Naive thymus-derived CD8-positive, alpha-beta T cell (primary cell): ENCODE data around the gene ZNF276. TPM values are rescaled to one million over a fixed set of nuclear protein-coding genes. Genes with fewer than 3 reads are reported as not detected.

Experiments used
- ATAC-seq, 2 donors: fragments of 150-1000 bp; cut with Tn5 transposase in 1 of 2; sonication (Bioruptor Pico), chemical (Tn5 transposase) in 1 of 2; 1 replicate in 1 of 2; 2 replicates in 1 of 2; pipeline ENCODE4 v1.10.0; 2021; ENCODE audit warnings: mild to moderate bottlenecking in 2 of 2, moderate library complexity in 2 of 2
- POLR2A ChIA-PET: fragments of 350-600 bp; sonication (Branson Sonifier 250); formaldehyde crosslinking; loops from one replicate; lab custom pipeline; 2021; ENCODE audit warnings: antibody characterized with exemption; lab: Charles Lee
- DNase-seq, 10 donors: peaks; one replicate each; pipeline versions ENCODE4 v3.0.0 to v3.0.0-alpha.2; 2020 to 2022
- H3K27ac Mint-ChIP-seq, 10 donors: one replicate each; pipeline ENCODE4 v1.8.0; 2020 to 2022; ENCODE audit warnings: mild to moderate bottlenecking in 10 of 10, mixed read lengths in 10 of 10, moderate library complexity in 4 of 10, inconsistent platforms in 1 of 10
- H3K27me3 Mint-ChIP-seq, 5 donors: one replicate each; pipeline ENCODE4 v1.8.0; 2021 to 2022; ENCODE audit warnings: mixed read lengths in 5 of 5
- H3K36me3 Mint-ChIP-seq, 3 donors: one replicate each; pipeline ENCODE4 v1.8.0; 2020 to 2022; ENCODE audit warnings: mixed read lengths in 3 of 3, mild to moderate bottlenecking in 2 of 3, inconsistent platforms in 1 of 3
- H3K4me1 Mint-ChIP-seq, 4 donors: one replicate each; pipeline ENCODE4 v1.8.0; 2021 to 2022; ENCODE audit warnings: mixed read lengths in 4 of 4
- H3K4me3 Mint-ChIP-seq, 10 donors: one replicate each; pipeline ENCODE4 v1.8.0; 2020 to 2022; ENCODE audit warnings: mild to moderate bottlenecking in 10 of 10, mixed read lengths in 10 of 10, moderate library complexity in 6 of 10, inconsistent platforms in 1 of 10
- H3K9me3 Mint-ChIP-seq, 9 donors: one replicate each; pipeline ENCODE4 v1.8.0; 2020 to 2022; ENCODE audit warnings: mixed read lengths in 9 of 9, mild to moderate bottlenecking in 3 of 9, inconsistent platforms in 1 of 9, moderate library complexity in 1 of 9
- polyA plus RNA-seq, 3 donors: library from polyadenylated mRNA; unstranded; fragments of 300-500 nt; fragmentation: Illumina TruSeq; gene quantifications; one replicate each; pipeline ENCODE4 v1.2.3, GENCODE V29; 2021
- total RNA-seq, 8 experiments: library from RNA in 2 of 8; stranded (reverse) in 2 of 8; gene quantifications; one replicate each; pipeline ENCODE4 v1.2.3 and lab custom pipeline; 2021 to 2026

ZNF276 gene
- total and polyA plus RNA-seq, 5 experiments from 2014 or later: 15.0 to 171 (median 56.0) TPM

DNA sequence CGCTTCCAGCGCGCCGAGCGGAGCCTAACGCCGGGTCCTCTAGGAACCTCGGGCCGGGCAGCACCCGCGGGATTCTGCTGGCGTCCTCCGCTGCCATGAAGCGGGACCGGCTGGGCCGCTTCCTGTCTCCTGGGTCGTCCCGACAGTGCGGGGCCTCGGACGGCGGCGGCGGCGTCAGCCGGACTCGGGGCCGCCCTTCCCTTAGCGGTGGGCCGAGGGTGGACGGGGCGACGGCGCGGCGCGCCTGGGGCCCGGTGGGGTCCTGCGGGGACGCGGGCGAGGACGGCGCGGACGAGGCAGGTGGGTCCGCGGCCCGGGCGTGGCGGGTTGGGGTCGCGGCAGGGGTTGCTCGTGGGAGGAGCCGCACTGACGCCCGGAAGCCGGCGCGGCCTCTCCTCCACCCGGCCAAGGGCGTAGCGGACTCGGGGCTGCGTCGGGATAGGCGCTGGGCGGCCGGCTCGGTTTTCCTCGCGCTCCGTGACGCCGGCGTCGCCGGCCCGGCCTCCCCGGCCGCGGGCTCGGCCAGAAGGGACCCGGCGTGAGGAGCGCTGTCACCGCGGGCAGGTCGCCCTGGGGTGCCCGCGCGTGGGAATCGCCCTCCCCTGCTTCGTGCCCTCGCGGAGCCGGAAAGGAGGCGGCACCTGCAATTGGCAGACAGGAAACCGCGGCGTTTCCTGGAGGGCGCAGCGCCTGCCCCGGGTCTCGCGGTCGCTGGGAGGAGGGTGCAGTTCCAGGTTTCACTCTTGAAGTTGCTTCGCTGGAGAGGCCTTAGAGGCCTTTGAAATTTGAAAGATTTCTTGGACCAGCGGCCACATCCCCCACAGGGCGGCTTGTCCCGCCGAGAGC, 432 bp downstream of the ZNF276 start:
- no peaks in the 10 kb centered on the region for H3K9me3 Mint-ChIP-seq

DNA sequence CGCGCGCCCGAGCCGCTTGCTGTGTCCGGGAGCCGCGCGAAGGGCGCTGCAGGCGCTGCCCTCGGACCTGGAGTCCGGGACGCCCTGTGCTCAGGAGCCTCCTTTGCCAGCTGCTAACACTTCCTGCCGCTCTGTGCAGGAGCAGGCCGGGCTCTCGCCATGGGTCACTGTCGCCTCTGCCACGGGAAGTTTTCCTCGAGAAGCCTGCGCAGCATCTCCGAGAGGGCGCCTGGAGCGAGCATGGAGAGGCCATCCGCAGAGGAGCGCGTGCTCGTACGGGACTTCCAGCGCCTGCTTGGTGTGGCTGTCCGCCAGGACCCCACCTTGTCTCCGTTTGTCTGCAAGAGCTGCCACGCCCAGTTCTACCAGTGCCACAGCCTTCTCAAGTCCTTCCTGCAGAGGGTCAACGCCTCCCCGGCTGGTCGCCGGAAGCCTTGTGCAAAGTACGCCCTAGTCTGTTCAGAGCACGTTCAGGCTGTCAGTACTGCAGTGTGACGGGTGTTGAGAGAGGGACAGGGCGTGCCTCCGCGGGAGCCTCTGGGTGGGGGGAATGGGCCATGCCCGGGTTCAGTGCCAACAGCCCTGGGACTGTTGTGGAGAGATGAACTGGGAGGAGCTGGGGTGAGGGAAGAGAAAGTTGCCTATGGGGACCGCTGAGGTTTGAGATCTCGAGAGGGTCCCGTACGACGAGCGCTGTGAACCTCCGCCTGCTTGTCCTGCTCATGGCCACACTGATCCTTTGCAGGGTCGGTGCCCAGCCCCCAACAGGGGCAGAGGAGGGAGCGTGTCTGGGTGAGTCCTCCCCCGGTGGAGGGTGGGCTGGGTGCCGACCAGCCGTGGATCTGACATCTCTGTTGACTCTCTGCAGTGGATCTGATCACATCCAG, 1.3 kb downstream of the ZNF276 start:
- no peaks in the 10 kb centered on the region for H3K9me3 Mint-ChIP-seq
- H3K27me3 Mint-ChIP-seq: no peaks in the 10 kb centered on the region
- peaks cover 5 to 44% (median 18%) of the 10 kb centered on the region in 3 donors for H3K36me3 Mint-ChIP-seq
- H3K4me3 Mint-ChIP-seq: peak overlapping the region; percentile 95 to 100 (median 97)
- POLR2A ChIA-PET: interaction anchor here (0.6 to 13.7 kb wide), 18 partner anchors 15 to 196 kb away, joined by 3 to 262 read pairs (median 6); partner anchors contain the start of genes CDK10, FANCA, MC1R and SPATA2L
- peak; percentile 32 to 38 for ATAC-seq
- H3K27ac Mint-ChIP-seq: peak overlapping the region; percentile 92 to 99 (median 98)
- DNase-seq: peak; percentile 48 to 91 (median 74)
- peaks cover 17 to 59% (median 42%) of the 10 kb centered on the region in 4 donors for H3K4me1 Mint-ChIP-seq

More for the DNA sequence above, 432 bp downstream of the ZNF276 start:
- Mint-ChIP-seq H3K36me3 (peaks cover 5 to 36% (median 10%) of the 10 kb centered on the region in 3 donors), H3K27ac (peak overlapping the region; percentile 92 to 99 (median 98)), H3K4me1 (peaks cover 11 to 50% (median 35%) of the 10 kb centered on the region in 4 donors), H3K4me3 (peak overlapping the region; percentile 95 to 100 (median 97)), H3K27me3 (no peaks in the 10 kb centered on the region)
- peak; percentile 59 to 63 for ATAC-seq
- DNase-seq: peak; percentile 82 to 95 (median 91)
- POLR2A ChIA-PET: interaction anchor here (2.6 to 13.7 kb wide), 8 partner anchors 14 to 151 kb away, joined by 10 to 262 read pairs (median 28); partner anchors contain the start of genes CDK10, SPATA2L and TCF25

DNA sequence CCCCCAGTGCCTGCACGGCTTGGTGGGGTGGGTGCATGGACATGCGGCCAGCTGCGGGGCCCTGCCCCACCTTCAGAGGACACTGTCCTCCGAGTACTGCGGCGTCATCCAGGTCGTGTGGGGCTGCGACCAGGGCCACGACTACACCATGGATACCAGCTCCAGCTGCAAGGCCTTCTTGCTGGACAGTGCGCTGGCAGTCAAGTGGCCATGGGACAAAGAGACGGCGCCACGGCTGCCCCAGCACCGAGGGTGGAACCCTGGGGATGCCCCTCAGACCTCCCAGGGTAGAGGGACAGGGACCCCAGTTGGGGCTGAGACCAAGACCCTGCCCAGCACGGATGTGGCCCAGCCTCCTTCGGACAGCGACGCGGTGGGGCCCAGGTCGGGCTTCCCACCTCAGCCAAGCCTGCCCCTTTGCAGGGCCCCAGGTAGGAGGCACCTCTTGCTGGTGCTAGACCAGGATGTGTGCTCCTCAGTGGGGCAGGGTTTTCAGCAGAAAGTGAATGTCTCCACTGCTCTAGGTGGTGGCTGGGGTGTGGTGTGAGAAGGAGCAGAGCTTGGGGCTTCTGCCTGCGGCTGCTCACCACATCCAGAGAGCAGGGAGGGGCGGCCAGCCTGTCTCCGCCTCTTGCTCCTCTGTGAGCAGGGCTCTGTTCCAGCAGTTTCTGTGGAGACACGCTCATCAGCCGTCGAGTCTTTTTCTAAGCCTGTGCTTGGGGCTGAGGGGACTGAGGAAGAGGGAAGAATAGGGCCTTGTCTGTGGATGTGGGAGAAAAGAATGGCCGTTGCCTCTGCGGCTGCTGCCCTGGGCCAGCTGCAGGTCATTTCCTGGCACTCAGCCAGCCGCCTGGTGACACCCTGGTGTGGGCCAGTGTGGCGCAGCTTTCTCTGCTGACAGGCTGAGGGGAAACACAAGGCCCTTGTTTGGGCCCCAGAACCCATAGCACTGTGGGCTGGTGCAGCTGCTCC, 2.2 kb downstream of the ZNF276 start:
- ATAC-seq (peak; percentile 52 to 65), DNase-seq (peak; percentile 58 to 94 (median 84))
- POLR2A ChIA-PET: interaction anchor here (0.6 to 13.7 kb wide), 21 partner anchors 15 to 300 kb away, joined by 3 to 262 read pairs (median 4); partner anchors contain the start of genes CDK10, FANCA, MC1R and SPATA2L
- Mint-ChIP-seq H3K9me3 (no peaks in the 10 kb centered on the region), H3K4me3 (peak overlapping the region; percentile 95 to 100 (median 97)), H3K27ac (peak overlapping the region; percentile 92 to 99 (median 98)), H3K4me1 (peaks cover 18 to 59% (median 44%) of the 10 kb centered on the region in 4 donors), H3K36me3 (peaks cover 5 to 54% (median 18%) of the 10 kb centered on the region in 3 donors), H3K27me3 (no peaks in the 10 kb centered on the region)

DNA sequence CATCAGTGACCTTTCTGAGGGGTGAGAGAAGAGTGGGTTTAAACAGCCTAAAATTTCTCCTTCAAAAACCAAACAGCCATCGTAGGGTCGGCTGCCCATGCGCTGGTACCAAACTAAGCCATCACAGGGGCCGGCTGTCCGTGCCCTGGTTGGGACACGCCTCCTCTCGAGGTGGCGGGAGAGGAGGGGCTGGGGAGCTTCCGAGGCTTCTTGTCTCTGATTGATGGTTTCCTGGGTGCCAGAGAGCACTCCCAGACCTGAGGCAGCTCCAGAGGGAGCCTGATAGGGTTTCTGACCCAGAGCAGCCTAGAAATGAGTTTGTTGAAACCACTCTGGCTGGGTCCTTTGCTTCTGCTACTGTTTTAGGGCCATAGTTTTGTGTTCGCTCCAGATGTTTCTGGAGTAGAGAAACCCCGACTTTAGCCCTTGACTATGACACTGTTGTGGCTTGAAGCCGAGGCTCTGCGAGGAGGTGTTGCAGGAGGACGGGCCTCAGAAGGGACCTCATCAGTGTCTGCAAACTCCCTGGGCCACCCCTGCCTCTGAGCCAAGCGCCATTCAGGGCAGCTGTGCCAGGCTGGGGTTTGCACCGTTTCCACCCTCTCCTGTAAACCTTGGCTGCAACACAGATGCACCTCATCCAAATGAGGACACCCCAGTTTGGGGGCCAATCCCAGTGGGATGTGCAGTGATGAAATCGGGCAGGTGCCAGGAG, 6.2 kb downstream of the ZNF276 start:
- H3K27ac Mint-ChIP-seq: peak overlapping the region; percentile 34 to 89 (median 78)
- peaks cover 4 to 90% (median 27%) of the 10 kb centered on the region in 3 donors for H3K36me3 Mint-ChIP-seq
- peaks cover 30 to 75% (median 53%) of the 10 kb centered on the region in 4 donors for H3K4me1 Mint-ChIP-seq
- ATAC-seq (no peak), DNase-seq (no peak)
- no peaks in the 10 kb centered on the region for H3K9me3 Mint-ChIP-seq
- POLR2A ChIA-PET: interaction anchor here (0.6 to 13.7 kb wide), 5 partner anchors 11 to 122 kb away, joined by 3 to 262 read pairs (median 4); partner anchors contain the start of gene SPATA2L
- H3K4me3 Mint-ChIP-seq: peak overlapping the region; percentile 19 to 95 (median 74)
- H3K27me3 Mint-ChIP-seq: no peaks in the 10 kb centered on the region

DNA sequence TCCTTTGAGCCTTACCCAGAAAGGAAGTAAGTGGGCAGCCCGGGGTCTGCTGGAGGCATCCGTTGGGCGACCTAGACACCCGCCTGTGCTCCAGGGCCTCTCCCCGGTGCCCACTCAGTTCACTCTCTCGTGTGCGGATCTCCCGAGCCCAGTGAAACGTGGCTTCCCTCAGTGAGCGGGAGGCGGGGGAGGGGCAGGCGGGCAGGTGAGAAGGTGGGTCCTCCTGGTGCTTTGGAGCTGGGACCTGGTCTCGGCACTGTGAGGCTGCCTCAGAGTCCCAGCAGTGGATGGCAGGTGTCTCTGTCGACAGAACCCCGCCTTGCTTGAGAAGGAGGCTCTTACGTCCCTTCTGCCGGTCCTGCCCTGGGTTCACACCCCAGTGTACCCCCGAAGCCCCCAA, 8.0 kb downstream of the ZNF276 start:
- Mint-ChIP-seq H3K36me3 (peaks cover 0 to 91% (median 25%) of the 10 kb centered on the region in 3 donors), H3K9me3 (no peaks in the 10 kb centered on the region), H3K4me1 (peaks cover 25 to 81% (median 44%) of the 10 kb centered on the region in 4 donors), H3K4me3 (no peak overlapping the region), H3K27ac (peak overlapping the region in 4 of 10 donors; percentile 39 to 74 (median 68)), H3K27me3 (no peaks in the 10 kb centered on the region)
- POLR2A ChIA-PET: interaction anchor here (1.1 to 8.8 kb wide), 2 partner anchors 9 to 33 kb away, joined by 3 to 235 read pairs; no protein-coding TSS in a partner anchor
- ATAC-seq (no peak), DNase-seq (no peak)

DNA sequence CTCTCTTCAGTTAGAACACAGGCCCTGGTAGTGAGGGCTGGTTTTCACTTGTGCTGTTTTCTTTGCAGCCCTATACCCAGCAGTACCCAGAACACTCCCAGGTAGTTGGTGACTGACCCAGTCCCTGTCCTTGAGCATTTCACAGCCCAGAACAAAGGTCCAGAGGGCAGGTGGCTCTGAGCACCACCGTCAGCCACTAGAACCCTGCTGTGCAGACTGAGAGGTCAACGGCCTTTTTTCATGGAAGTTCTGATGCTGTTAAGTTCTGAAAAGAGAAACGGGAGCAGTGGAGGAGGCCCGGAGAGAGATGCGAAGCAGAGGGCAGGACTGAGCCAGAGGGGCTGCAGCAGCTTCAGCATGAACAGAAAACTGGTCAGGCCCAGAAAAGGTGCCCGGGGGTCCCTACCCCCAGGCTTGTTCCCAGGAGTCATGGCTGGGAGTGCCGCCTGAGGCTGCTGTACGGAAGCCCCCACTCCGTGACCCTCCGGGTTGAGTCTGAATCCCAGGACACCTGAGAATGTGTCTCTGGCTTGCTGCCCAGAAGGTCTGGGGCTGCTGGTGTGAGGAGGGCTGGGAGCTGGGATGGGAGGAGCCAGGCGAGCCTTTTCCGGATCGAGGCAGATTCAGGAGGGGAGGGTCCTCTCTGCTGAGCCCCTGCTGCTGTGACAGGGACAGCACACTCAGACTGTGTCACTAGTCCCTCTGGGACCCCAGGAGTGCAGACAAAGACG, 8.7 kb downstream of the ZNF276 start:
- Mint-ChIP-seq H3K9me3 (no peaks in the 10 kb centered on the region), H3K4me3 (peak overlapping the region in 4 of 10 donors; percentile 8 to 41 (median 19)), H3K27me3 (no peaks in the 10 kb centered on the region), H3K36me3 (peaks cover 0 to 93% (median 31%) of the 10 kb centered on the region in 3 donors), H3K4me1 (peaks cover 26 to 83% (median 40%) of the 10 kb centered on the region in 4 donors), H3K27ac (peak overlapping the region in 7 of 10 donors; percentile 20 to 83 (median 35))
- ATAC-seq (no peak), DNase-seq (no peak)
- POLR2A ChIA-PET: interaction anchor here (1.1 to 8.8 kb wide), 2 partner anchors 9 to 33 kb away, joined by 3 to 235 read pairs; no protein-coding TSS in a partner anchor

DNA sequence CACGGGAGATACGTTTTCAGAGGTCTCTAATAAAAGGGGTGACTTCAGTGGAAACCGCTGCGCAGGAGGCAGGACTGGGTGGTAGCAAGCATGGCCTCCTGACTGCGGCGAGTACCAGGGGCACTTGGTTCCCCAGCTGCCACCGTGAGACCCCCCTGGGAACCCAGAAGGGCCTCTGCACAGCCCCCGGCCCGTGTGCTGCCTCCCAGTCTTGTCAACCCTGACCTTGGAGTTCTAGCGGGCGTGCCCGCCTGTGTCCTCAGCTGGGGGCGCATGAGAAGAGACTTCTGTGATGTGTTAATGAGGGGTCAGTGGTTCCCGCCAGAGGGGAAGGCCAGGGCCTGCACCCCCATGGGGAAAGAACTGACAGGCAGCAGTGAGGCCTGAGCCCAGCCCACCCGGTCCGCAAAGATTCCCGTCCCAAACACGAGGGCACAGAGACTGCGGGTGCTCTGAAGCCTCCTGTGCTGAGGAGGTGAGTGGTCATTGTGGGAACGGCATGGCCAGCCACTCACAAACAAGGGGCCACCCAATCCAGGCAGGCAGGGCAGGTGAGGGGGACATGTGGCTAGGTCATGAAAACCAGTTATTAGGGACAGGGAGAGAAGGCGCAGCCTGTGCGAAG, 9.4 kb downstream of the ZNF276 start:
- H3K27me3 Mint-ChIP-seq: no peaks in the 10 kb centered on the region
- H3K27ac Mint-ChIP-seq: peak overlapping the region in 6 of 10 donors; percentile 15 to 83 (median 58)
- H3K4me3 Mint-ChIP-seq: peak overlapping the region in 2 of 10 donors; percentile 22 to 41
- H3K36me3 Mint-ChIP-seq: peaks cover 0 to 94% (median 34%) of the 10 kb centered on the region in 3 donors
- no peak for ATAC-seq
- POLR2A ChIA-PET: interaction anchor here (0.5 to 8.8 kb wide), 2 partner anchors 8 to 44 kb away, joined by 4 to 235 read pairs; no protein-coding TSS in a partner anchor
- no peak for DNase-seq
- H3K4me1 Mint-ChIP-seq: peaks cover 28 to 84% (median 43%) of the 10 kb centered on the region in 4 donors
- H3K9me3 Mint-ChIP-seq: no peaks in the 10 kb centered on the region

DNA sequence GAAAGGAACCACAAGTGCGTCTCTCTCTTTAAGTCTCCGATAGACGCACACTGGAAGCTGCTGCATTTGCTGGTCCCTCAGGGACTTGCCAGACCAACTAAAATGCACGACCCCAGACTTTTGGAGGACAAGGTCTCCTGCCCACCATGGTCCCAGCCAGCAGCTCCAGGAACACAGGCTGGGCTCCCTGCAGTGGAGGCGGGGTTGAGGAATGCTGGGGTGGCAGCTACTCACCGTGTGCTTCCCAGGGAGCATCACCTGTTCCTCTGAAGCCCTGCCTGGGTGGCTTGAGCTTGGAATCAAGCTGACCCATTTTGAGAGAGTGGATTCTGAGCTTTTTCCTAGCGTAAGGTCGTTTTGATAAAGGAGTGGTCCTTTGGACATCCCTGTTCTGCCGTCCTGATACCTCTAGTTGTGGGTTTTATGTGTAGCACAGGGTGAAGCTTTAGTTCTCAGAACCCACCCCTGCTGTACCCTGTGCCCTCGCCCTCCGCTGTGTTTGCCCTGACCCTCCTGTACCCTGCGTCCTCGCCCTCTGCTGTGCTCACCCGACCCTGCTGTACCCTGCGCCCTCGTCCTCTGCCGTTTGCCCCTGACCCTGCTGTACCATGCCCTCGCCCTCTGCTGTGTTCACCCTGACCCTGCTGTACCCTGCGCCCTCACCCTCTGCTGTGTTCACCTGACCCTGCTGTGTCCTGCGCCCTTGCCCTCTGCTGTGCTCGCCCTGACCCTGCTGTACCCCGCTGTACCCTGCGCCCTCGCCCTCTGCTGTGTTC, 11.0 kb downstream of the ZNF276 start:
- peak overlapping the region in 4 of 10 donors; percentile 17 to 62 (median 28) for H3K4me3 Mint-ChIP-seq
- no peaks in the 10 kb centered on the region for H3K27me3 Mint-ChIP-seq
- POLR2A ChIA-PET: interaction anchor here (0.8 to 14.8 kb wide), 6 partner anchors 6 to 33 kb away, joined by 3 to 235 read pairs (median 5); no protein-coding TSS in a partner anchor
- DNase-seq (no peak), ATAC-seq (no peak)
- H3K27ac Mint-ChIP-seq: peak overlapping the region in 8 of 10 donors; percentile 33 to 70 (median 56)
- peaks cover 0 to 95% (median 34%) of the 10 kb centered on the region in 3 donors for H3K36me3 Mint-ChIP-seq
- H3K4me1 Mint-ChIP-seq: peaks cover 24 to 86% (median 42%) of the 10 kb centered on the region in 4 donors
- H3K9me3 Mint-ChIP-seq: no peaks in the 10 kb centered on the region

DNA sequence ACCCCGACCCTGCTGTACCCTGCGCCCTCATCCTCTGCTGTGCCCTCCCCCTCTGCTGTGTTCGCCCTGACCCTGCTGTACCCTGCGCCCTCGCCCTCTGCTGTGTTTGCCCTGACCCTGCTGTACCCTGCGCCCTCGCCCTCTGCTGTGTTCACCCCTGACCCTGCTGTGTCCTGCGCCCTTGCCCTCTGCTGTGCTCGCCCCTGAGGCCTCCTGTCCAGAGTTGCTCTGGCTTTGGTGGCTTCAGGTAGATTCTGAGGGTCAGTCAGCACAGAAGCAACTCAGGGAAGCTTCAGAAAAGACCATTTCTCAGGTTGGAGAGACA, 11.5 kb downstream of the ZNF276 start:
- Mint-ChIP-seq H3K36me3 (peaks cover 0 to 95% (median 37%) of the 10 kb centered on the region in 3 donors), H3K4me3 (peak overlapping the region in 1 of 10 donors; percentile 47), H3K4me1 (peaks cover 25 to 86% (median 42%) of the 10 kb centered on the region in 4 donors), H3K27me3 (no peaks in the 10 kb centered on the region), H3K27ac (peak overlapping the region in 5 of 10 donors; percentile 35 to 76 (median 61)), H3K9me3 (no peaks in the 10 kb centered on the region)
- no peak for ATAC-seq
- no peak for DNase-seq
- POLR2A ChIA-PET: interaction anchor here (0.8 to 14.8 kb wide), 5 partner anchors 7 to 34 kb away, joined by 3 to 235 read pairs (median 5); no protein-coding TSS in a partner anchor
